Measurements from ENCODE around the gene MYCBP2.
A peak's percentile ranks its signal among the peaks of the same experiment; 100 is the strongest.

DNA sequence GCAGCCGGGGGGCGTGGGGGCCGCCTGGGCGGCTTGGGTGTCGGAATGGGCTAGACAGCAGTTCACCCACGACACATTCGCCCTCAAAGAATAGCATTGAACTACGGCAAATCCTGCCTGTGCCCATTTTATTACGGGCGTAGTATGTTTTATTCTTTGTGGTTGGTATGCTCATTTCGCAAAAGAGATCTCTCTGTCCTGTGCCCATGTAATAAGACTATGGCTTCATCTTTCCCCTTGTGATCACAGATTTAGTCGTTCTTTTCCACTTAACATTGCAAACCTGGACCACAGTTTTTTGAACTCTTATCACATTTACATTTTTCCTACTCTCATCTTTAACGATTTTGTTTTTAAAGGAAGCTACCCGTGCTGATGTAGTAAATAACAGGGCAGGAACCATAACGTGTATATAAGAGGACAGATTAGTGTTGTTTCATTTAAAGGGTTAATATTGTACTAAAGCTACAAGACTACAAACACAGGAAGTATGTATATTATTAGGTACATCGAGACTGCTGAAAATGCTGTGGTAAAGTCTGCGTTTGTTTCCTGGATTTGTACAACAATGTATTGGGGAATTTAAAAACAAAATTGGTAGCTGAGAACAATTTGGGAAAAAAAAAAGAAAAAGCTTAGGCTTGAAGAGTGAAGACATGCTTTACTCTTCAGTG lies 3.2 kb upstream of the MYCBP2 start:
- TF ChIP-seq ZNF184 (tag by site-specific recombination; IDR thresholded peaks at IDR 0.05), result no peak
- TF ChIP-seq KLF1 (tag by site-specific recombination; IDR thresholded peaks at IDR 0.05), result no peak
- peak; percentile 96 for TF ChIP-seq ZBTB17 (tag by site-specific recombination; IDR thresholded peaks at IDR 0.05)

All from HEK293 (cell line).